Heart left ventricle (tissue), 16 donors: ENCODE measurements around the gene ABCB6. TPM values are rescaled to one million over a fixed set of nuclear protein-coding genes. Genes with fewer than 3 reads are reported as not detected.

Experiments used
- ATAC-seq, 4 donors: fragments of 200-7000 bp; cut with Tn5 transposase; one replicate each; pipeline ENCODE4 v1.9.1; 2020 to 2022; ENCODE audit warnings: moderate library complexity in 4 of 4, mild to moderate bottlenecking in 3 of 4, moderate number of reproducible peaks in 1 of 4
- DNase-seq, 5 donors: peaks; one replicate each; pipeline ENCODE4 v3.0.0-alpha.2; 2020
- H3K27ac ChIP-seq, 12 donors: fragments of 200-600 bp; sonication (generic) in 4 of 12; one replicate each; pipeline versions ENCODE4 v1.5.0 to v1.8.0; 2016 to 2022; ENCODE audit warnings: mild to moderate bottlenecking in 2 of 12
- H3K27me3 ChIP-seq, 9 donors: fragments of 200-600 bp; sonication (generic) in 2 of 9; one replicate each; pipeline versions ENCODE4 v1.5.1 to v1.8.0; 2016 to 2022; ENCODE audit warnings: mild to moderate bottlenecking in 3 of 9
- H3K36me3 ChIP-seq, 9 donors: fragments of 200-600 bp; sonication (generic) in 2 of 9; one replicate each; pipeline versions ENCODE4 v1.5.0 to v1.8.0; 2018 to 2022; ENCODE audit warnings: mild to moderate bottlenecking in 2 of 9
- H3K4me1 ChIP-seq, 12 donors: fragments of 200-600 bp; sonication (generic) in 4 of 12; one replicate each; pipeline versions ENCODE4 v1.5.0 to v1.8.0; 2016 to 2022; ENCODE audit warnings: mild to moderate bottlenecking in 3 of 12
- H3K4me3 ChIP-seq, 12 donors: fragments of 200-600 bp; sonication (generic) in 4 of 12; one replicate each; pipeline versions ENCODE4 v1.5.0 to v1.8.0; 2017 to 2022; ENCODE audit warnings: mild to moderate bottlenecking in 9 of 12, moderate library complexity in 4 of 12
- H3K9me3 ChIP-seq, 12 donors: fragments of 200-600 bp; sonication (generic) in 4 of 12; one replicate each; pipeline versions ENCODE4 v1.5.0 to v1.8.0; 2016 to 2022; ENCODE audit warnings: mild to moderate bottlenecking in 1 of 12
- POLR2A ChIP-seq, 2 donors: fragments of 450-650 bp; IDR thresholded peaks; one replicate each; pipeline ENCODE4 v1.6.1; 2017; ENCODE audit warnings: antibody characterized with exemption in 2 of 2, mild to moderate bottlenecking in 2 of 2, moderate library complexity in 2 of 2
- WGBS, 4 donors: extraction: QIAGEN DNeasy Blood & Tissue Kit in 2 of 4; methylation state at CpG; one replicate each; pipeline versions ENCODE4 v1.1.5 to v1.1.7; 2013 to 2018; 5-methylcytosine and 5-hydroxymethylcytosine counted together
- intact Hi-C, 10 donors: fragments of 100-400 bp; cut with DNase I; formaldehyde crosslinking; loops; one replicate each; pipeline versions ENCODE4 v1.11.1 to v1.14.2; 2022
- polyA plus RNA-seq, 2 donors: library from polyadenylated mRNA; stranded (reverse); fragments of 200-250 nt; gene quantifications; one replicate each; pipeline ENCODE4 v1.2.3, GENCODE V29; 2013
- total RNA-seq, 9 donors: library from RNA; depleted of rRNA in 2 of 9; stranded (reverse); fragments of >200 nt in 2 of 9; fragmentation: NEBNext Ultra II Directional in 3 of 9; extraction: Animal tissue kit (Norgen Biotek cat#: 25700) in 3 of 9; gene quantifications; one replicate each; pipeline versions ENCODE4 v1.1.0 to v1.2.4, GENCODE V29; 2016 to 2023
- TF ChIP-seq, protein P1 (sequence below), 12 donors: fragments of 200-600 bp; sonication (generic) in 4 of 12; IDR thresholded peaks; one replicate each; pipeline versions ENCODE4 v1.5.0 to v1.8.0; 2018 to 2022; ENCODE audit warnings: antibody characterized with exemption in 12 of 12, mild to moderate bottlenecking in 5 of 12
- donor health status: ischemic (EF 13 %, LVEDD 7.1; RV severe dilation, severe dysfunction).
- donor health status: healthy with polysubstance abuse.
- donor health status: DM: no; HTN: yes; CAD: no.
- donor health status: DM: no; HTN: no; CAD: no.
- donor health status: ischemic (EF 25% LVEDD 6.9; RV normal size, moderate dysfunction).
- donor health status: ischemic (EF 25% LVEDD 5.7; RV mildly dilated, moderate dysfunction).
- donor health status: healthy.
- donor health status: DM: yes; HTN: yes; CAD: no.
- donor health status: ischemic (EF 35%, LVEDD 5.7; RV mildly dilated, moderate dysfunction).
- donor health status: nonischemic (EF 11% LVEDD 7.7; RV severe dilation, severe dysfunction).
- donor health status: DM: yes; HTN: yes; CAD: no.
- donor health status: PGD.
- donor health status: ischemic (EF 29% LVEDD 5.4; RV normal size, mild dysfunction).
- donor health status: nonischemic (EF 23%, LVEDD 6.1; RV moderate dilation, normal function).

ABCB6 gene
- total and polyA plus RNA-seq, 11 donors: 12.1 to 30.4 (median 20.0) TPM

DNA sequence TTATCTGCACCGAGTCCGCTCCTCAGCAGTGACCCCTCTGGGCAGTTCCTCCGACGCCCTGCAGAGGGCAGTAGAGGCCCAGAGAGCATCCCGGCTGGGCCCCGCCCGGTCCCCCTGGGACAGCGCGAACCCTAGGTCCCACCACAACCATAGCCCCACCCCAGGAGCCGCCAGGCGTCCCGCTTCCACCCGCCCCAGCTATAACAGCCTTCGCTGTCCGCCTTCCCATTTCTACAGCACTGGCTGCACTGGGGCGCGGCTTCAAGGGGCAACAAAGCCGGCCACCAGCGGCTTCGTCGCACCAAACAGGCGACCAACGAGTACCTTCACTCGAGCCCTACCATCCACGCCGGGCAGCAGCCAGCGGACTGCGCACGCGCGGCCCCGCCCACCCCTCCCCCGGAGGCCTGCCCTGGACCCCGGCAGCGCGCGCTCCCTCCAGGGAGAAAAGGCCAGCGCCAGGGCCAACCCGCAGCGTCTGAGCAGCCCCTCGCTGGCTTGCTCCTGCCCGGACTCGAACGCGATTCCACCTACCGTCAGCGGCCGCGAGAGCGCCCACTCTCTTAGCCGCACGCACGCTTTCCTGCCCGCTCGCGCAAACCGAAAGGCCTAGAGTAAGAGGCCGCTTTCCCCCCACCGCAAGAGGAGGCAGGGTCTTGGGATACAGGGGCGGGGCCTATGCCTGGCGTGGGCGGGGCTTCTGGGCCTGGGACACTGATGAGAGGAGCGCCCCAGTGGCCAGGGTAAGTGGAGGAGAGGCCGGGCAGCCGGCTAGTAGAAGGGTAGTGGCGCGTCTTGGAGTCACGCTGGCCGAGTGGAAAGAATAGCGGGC is 58.4 kb downstream of the ABCB6 start, which contains the start of gene NHEJ1:
NHEJ1 (minus strand) TSS at position 630 of the 832 bp plus-strand sequence. CDS start 2,453 bp downstream, outside the sequence.
- peak in 1 of 2 donors; percentile 64 for TF ChIP-seq POLR2A (IDR thresholded peaks at IDR 0.05)
- TF ChIP-seq, protein P1, sequence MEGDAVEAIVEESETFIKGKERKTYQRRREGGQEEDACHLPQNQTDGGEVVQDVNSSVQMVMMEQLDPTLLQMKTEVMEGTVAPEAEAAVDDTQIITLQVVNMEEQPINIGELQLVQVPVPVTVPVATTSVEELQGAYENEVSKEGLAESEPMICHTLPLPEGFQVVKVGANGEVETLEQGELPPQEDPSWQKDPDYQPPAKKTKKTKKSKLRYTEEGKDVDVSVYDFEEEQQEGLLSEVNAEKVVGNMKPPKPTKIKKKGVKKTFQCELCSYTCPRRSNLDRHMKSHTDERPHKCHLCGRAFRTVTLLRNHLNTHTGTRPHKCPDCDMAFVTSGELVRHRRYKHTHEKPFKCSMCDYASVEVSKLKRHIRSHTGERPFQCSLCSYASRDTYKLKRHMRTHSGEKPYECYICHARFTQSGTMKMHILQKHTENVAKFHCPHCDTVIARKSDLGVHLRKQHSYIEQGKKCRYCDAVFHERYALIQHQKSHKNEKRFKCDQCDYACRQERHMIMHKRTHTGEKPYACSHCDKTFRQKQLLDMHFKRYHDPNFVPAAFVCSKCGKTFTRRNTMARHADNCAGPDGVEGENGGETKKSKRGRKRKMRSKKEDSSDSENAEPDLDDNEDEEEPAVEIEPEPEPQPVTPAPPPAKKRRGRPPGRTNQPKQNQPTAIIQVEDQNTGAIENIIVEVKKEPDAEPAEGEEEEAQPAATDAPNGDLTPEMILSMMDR (IDR thresholded peaks at IDR 0.05): peak; percentile 98 to 100 (median 99)
- intact Hi-C loops: loop anchor here (1.0 to 10.0 kb wide), 12 partner anchors 11 to 224 kb away; partner anchors contain the start of genes ZFAND2B (in 4 of the 10), DNPEP (in 3 of the 10), CNPPD1 (in 1 of the 10) and RETREG2 (in 1 of the 10)
- H3K36me3 ChIP-seq: peaks cover 0 to 23% (median 22%) of the 10 kb centered on the region in 9 donors
- peak within 1 kb of the TSS; percentile 88 to 99 (median 95) for H3K27ac ChIP-seq
- H3K27me3 ChIP-seq: no peaks in the 10 kb centered on the region
- ATAC-seq (peak; percentile 96 to 98 (median 98)), DNase-seq (peak; percentile 95 to 98 (median 96))
- H3K4me1 ChIP-seq: peaks cover 0 to 15% (median 10%) of the 10 kb centered on the region in 12 donors
- H3K9me3 ChIP-seq: no peaks in the 10 kb centered on the region
- H3K4me3 ChIP-seq: peak within 1 kb of the TSS; percentile 42 to 88 (median 68)
- WGBS, 4 donors: 0 to 3% (median 1%) methylated on average over 29 to 70 of the region's 70 CpGs

Other genes starting within 250 kb of the ABCB6 start
- gene FEV, start 233.8 kb downstream of the ABCB6 start, total RNA-seq: not detected
- gene FEV, start 233.8 kb downstream of the ABCB6 start, polyA plus RNA-seq: not detected
- gene CRYBA2, start 225.5 kb downstream of the ABCB6 start, total RNA-seq: not detected
- gene CRYBA2, start 225.5 kb downstream of the ABCB6 start, polyA plus RNA-seq: not detected
- gene CFAP65, start 177.4 kb downstream of the ABCB6 start, total RNA-seq: under 1 TPM in 1 of 9 donors, not detected in 8; 0.04 TPM
- gene CFAP65, start 177.4 kb downstream of the ABCB6 start, polyA plus RNA-seq: not detected
- not detected for gene IHH, start 158.0 kb downstream of the ABCB6 start, total RNA-seq
- not detected for gene IHH, start 158.0 kb downstream of the ABCB6 start, polyA plus RNA-seq
- 10 to 100 TPM in 1 of 9 donors, 1 to 10 TPM in 8; 4.6 to 13.2 (median 8.0) TPM for gene NHEJ1, start 58.1 kb downstream of the ABCB6 start, total RNA-seq
- gene NHEJ1, start 58.1 kb downstream of the ABCB6 start, polyA plus RNA-seq: 10 to 100 TPM in 1 of 2 donors, 1 to 10 TPM in 1; 3.7 to 17.0 TPM
- gene SLC23A3, start 48.9 kb downstream of the ABCB6 start, total RNA-seq: under 1 TPM in 8 of 9 donors, not detected in 1; 0.12 to 0.92 (median 0.44) TPM
- gene SLC23A3, start 48.9 kb downstream of the ABCB6 start, polyA plus RNA-seq: under 1 TPM; 0.17 to 0.84 TPM
- gene CNPPD1, start 42.0 kb downstream of the ABCB6 start, total RNA-seq: 10 to 100 TPM; 40.1 to 81.8 (median 57.2) TPM
- 100 to 1,000 TPM in 1 of 2 donors, 10 to 100 TPM in 1; 37.3 to 118 TPM for gene CNPPD1, start 42.0 kb downstream of the ABCB6 start, polyA plus RNA-seq
- 10 to 100 TPM; 28.3 to 55.8 (median 38.2) TPM for gene RETREG2, start 40.7 kb downstream of the ABCB6 start, total RNA-seq
- gene RETREG2, start 40.7 kb downstream of the ABCB6 start, polyA plus RNA-seq: 10 to 100 TPM; 13.4 to 56.0 TPM
- gene ZFAND2B, start 12.2 kb downstream of the ABCB6 start, total RNA-seq: 10 to 100 TPM; 13.9 to 32.3 (median 23.5) TPM
- gene ZFAND2B, start 12.2 kb downstream of the ABCB6 start, polyA plus RNA-seq: 10 to 100 TPM; 17.6 to 35.7 TPM
- gene ATG9A, start 10.7 kb upstream of the ABCB6 start, total RNA-seq: 100 to 1,000 TPM in 3 of 9 donors, 10 to 100 TPM in 6; 62.8 to 147 (median 83.5) TPM
- gene ATG9A, start 10.7 kb upstream of the ABCB6 start, polyA plus RNA-seq: 100 to 1,000 TPM in 1 of 2 donors, 10 to 100 TPM in 1; 28.3 to 133 TPM
- gene ANKZF1, start 10.8 kb upstream of the ABCB6 start, total RNA-seq: 10 to 100 TPM; 14.0 to 36.8 (median 28.0) TPM
- gene ANKZF1, start 10.8 kb upstream of the ABCB6 start, polyA plus RNA-seq: 10 to 100 TPM; 15.2 to 22.5 TPM
- gene GLB1L, start 26.5 kb upstream of the ABCB6 start, total RNA-seq: 1 to 10 TPM; 1.6 to 7.9 (median 2.5) TPM
- 1 to 10 TPM; 1.3 to 1.8 TPM for gene GLB1L, start 26.5 kb upstream of the ABCB6 start, polyA plus RNA-seq
- gene STK16, start 26.5 kb upstream of the ABCB6 start, total RNA-seq: 10 to 100 TPM; 13.8 to 26.9 (median 19.1) TPM
- gene STK16, start 26.5 kb upstream of the ABCB6 start, polyA plus RNA-seq: 10 to 100 TPM; 13.8 to 31.6 TPM
- not detected for gene TUBA4B, start 34.3 kb upstream of the ABCB6 start, total RNA-seq
- gene TUBA4B, start 34.3 kb upstream of the ABCB6 start, polyA plus RNA-seq: not detected
- 100 to 1,000 TPM; 137 to 381 (median 193) TPM for gene TUBA4A, start 35.0 kb upstream of the ABCB6 start, total RNA-seq
- gene TUBA4A, start 35.0 kb upstream of the ABCB6 start, polyA plus RNA-seq: 100 to 1,000 TPM; 189 to 362 TPM
- gene DNAJB2, start 60.4 kb upstream of the ABCB6 start, total RNA-seq: 10 to 100 TPM; 61.3 to 95.4 (median 74.9) TPM
- 100 to 1,000 TPM in 1 of 2 donors, 10 to 100 TPM in 1; 66.5 to 181 TPM for gene DNAJB2, start 60.4 kb upstream of the ABCB6 start, polyA plus RNA-seq
- under 1 TPM in 3 of 9 donors, not detected in 6; 0.19 to 0.93 (median 0.59) TPM for gene PTPRN, start 90.4 kb upstream of the ABCB6 start, total RNA-seq
- under 1 TPM in 1 of 2 donors, not detected in 1; 0.12 TPM for gene PTPRN, start 90.4 kb upstream of the ABCB6 start, polyA plus RNA-seq
- gene RESP18, start 113.8 kb upstream of the ABCB6 start, total RNA-seq: not detected
- gene RESP18, start 113.8 kb upstream of the ABCB6 start, polyA plus RNA-seq: not detected
- gene DNPEP, start 169.0 kb upstream of the ABCB6 start, total RNA-seq: 100 to 1,000 TPM in 1 of 9 donors, 10 to 100 TPM in 8; 61.8 to 101 (median 73.4) TPM
- 10 to 100 TPM; 61.3 to 69.6 TPM for gene DNPEP, start 169.0 kb upstream of the ABCB6 start, polyA plus RNA-seq
- over 10,000 TPM in 8 of 9 donors, 1,000 to 10,000 TPM in 1; 9,618 to 28,674 (median 17,979) TPM for gene DES, start 199.4 kb upstream of the ABCB6 start, total RNA-seq
- over 10,000 TPM; 15,024 to 19,385 TPM for gene DES, start 199.4 kb upstream of the ABCB6 start, polyA plus RNA-seq
- gene SPEG, start 215.9 kb upstream of the ABCB6 start, total RNA-seq: 100 to 1,000 TPM in 6 of 9 donors, 10 to 100 TPM in 3; 93.6 to 150 (median 114) TPM
- 10 to 100 TPM; 64.8 to 92.2 TPM for gene SPEG, start 215.9 kb upstream of the ABCB6 start, polyA plus RNA-seq